Erythroblast (primary cell): ENCODE results near the gene ROM1.

Experiments used
- GATA1 ChIP-seq: IDR thresholded peaks from 2 replicates; pipeline ENCODE4 v1.6.1; 2011; ENCODE audit warnings: low read depth, mild to moderate bottlenecking, control low read depth, low read length, moderate library complexity
- POLR2A ChIP-seq: IDR thresholded peaks from 2 replicates; pipeline ENCODE4 v1.6.1; 2011; ENCODE audit warnings: mild to moderate bottlenecking, low read length

GRCh38 chr11:62572431-62572830 lies 40.6 kb upstream of the ROM1 start:
- TF ChIP-seq POLR2A: no peak
- TF ChIP-seq GATA1: no peak
